BJ (cell line): Measurements from ENCODE around the gene COX19. TPM values are rescaled to one million over a fixed set of nuclear protein-coding genes. Genes with fewer than 3 reads are reported as not detected.
"Not testable (repeated sequence)": the region's sequence is repeated elsewhere in the genome, so short reads cannot be mapped to it uniquely, and the experiment has no call there.

Source experiments
- CTCF ChIA-PET: fragments of 350-600 bp; formaldehyde crosslinking; extraction: SDS; loops from one replicate; lab custom pipeline; 2021; ENCODE audit warnings: antibody characterized with exemption, inconsistent platforms; lab: Yijun Ruan, JAX
- POLR2A ChIA-PET: fragments of 300-600 bp; sonication (Branson Sonifier 250); formaldehyde crosslinking; extraction: SDS; loops from one replicate; lab custom pipeline; 2021; ENCODE audit warnings: antibody characterized with exemption; lab: Charles Lee
- DNase-seq: peaks from one replicate; pipeline ENCODE4 v3.0.0-alpha.2; 2011; ENCODE audit warnings: low read depth
- H3K27me3 ChIP-seq: 2 replicates; pipeline ENCODE4 v1.6.0; 2011; ENCODE audit warnings: low read length; ENCODE audit not compliant: control insufficient read depth, insufficient read depth
- H3K36me3 ChIP-seq: 2 replicates; pipeline ENCODE4 v1.5.1; 2011; ENCODE audit warnings: low read length; ENCODE audit not compliant: control insufficient read depth, insufficient read depth
- H3K4me3 ChIP-seq: 2 replicates; pipeline ENCODE4 v1.5.1; 2011; ENCODE audit warnings: low read depth, mild to moderate bottlenecking, control low read depth, low read length
- CTCF ChIP-seq: IDR thresholded peaks from 2 replicates; pipeline ENCODE4 v1.5.1; 2011; ENCODE audit warnings: low read depth, mild to moderate bottlenecking, control low read depth, inconsistent platforms, low read length, moderate library complexity; ENCODE audit not compliant: insufficient read depth
- polyA plus RNA-seq: library from polyadenylated mRNA; depleted of rRNA; stranded (reverse); fragments of >200 nt; gene quantifications from 2 replicates; pipeline ENCODE4 v1.2.3, GENCODE V29; 2011

Gene COX19
- polyA plus RNA-seq, 1 experiment = 5.6 TPM

DNA sequence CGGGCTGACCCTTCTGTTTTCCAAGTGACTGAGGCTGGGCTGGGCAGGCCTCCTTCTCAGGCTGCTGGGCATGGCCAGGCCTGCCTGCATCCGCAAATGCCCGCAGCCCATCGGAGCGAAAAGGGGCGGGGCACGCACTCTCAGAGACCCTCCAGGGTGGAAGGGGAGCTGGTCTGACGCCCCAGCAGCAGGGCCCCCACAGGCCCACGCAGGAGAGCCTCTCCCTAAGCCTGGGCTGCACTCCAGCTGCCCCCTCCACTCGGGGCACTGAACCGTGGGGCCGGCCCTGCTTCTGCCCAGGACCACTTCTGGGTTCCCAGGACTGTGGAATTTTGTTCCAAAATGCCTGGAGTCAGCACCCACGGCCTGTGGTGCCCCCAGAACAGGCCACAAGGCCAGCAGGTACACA is 30.2 kb downstream of the COX19 start:
- ChIA-PET POLR2A (no interaction called here), CTCF (no interaction called here)
- Histone ChIP-seq H3K36me3 (no peaks in the 10 kb centered on the region), H3K27me3 (no peaks in the 10 kb centered on the region), H3K4me3 (no peak overlapping the region)
- TF ChIP-seq CTCF = no peak
- DNase-seq = no peak

- H3K36me3 ChIP-seq = no peaks in the 10 kb centered on the region
- no peak for TF ChIP-seq CTCF
- H3K4me3 ChIP-seq = no peak overlapping the region
- H3K27me3 ChIP-seq = no peaks in the 10 kb centered on the region
- DNase-seq = no peak
- ChIA-PET CTCF (no interaction called here), POLR2A (no interaction called here)
Measured at GRCh38 chr7:944744-945143, 30.6 kb downstream of the COX19 start.

- CTCF ChIA-PET, DNase-seq, H3K4me3 ChIP-seq, POLR2A ChIA-PET, H3K27me3 ChIP-seq, H3K36me3 ChIP-seq: not testable (repeated sequence)
Measured at GRCh38 chr7:943793-944192, 31.6 kb downstream of the COX19 start.

GRCh38 chr7:940599-941408 is 34.5 kb downstream of the COX19 start:
- H3K36me3 ChIP-seq = no peaks in the 10 kb centered on the region
- no peak for TF ChIP-seq CTCF
- no peaks in the 10 kb centered on the region for H3K27me3 ChIP-seq
- no peak overlapping the region for H3K4me3 ChIP-seq
- ChIA-PET CTCF (interaction anchor here (1.1 kb wide), 1 partner anchor 33 kb away, joined by 3 read pairs; no protein-coding TSS in a partner anchor), POLR2A (no interaction called here)
- DNase-seq = no peak

GRCh38 chr7:939843-940242 is 35.5 kb downstream of the COX19 start:
- no peak for TF ChIP-seq CTCF
- H3K27me3 ChIP-seq = no peaks in the 10 kb centered on the region
- H3K4me3 ChIP-seq = no peak overlapping the region
- no peak for DNase-seq
- ChIA-PET POLR2A (no interaction called here), CTCF (no interaction called here)
- H3K36me3 ChIP-seq = no peaks in the 10 kb centered on the region
